ENCODE results near the gene FARS2. TPM values are rescaled to one million over a fixed set of nuclear protein-coding genes. Genes with fewer than 3 reads are reported as not detected.

FARS2 gene
- polyA plus RNA-seq, 1 donor = 18.7 TPM

GRCh38 chr6:5582762-5583161 lies 321.4 kb downstream of the FARS2 start:
- no peak for DNase-seq

- no peak for DNase-seq
Observed at GRCh38 chr6:5583528-5583927, 322.2 kb downstream of the FARS2 start.

- DNase-seq = no peak
Observed at GRCh38 chr6:5584078-5584482, 322.8 kb downstream of the FARS2 start.

GRCh38 chr6:5587648-5588047 lies 326.3 kb downstream of the FARS2 start:
- no peak for DNase-seq

- no peak for DNase-seq
Observed at GRCh38 chr6:5589422-5590141, 328.3 kb downstream of the FARS2 start.

- DNase-seq = no peak
Observed at GRCh38 chr6:5590187-5590586, 328.9 kb downstream of the FARS2 start.

GRCh38 chr6:5592886-5593519 lies 331.7 kb downstream of the FARS2 start:
- no peak for DNase-seq

- DNase-seq = no peak
Observed at GRCh38 chr6:5595184-5595583, 333.9 kb downstream of the FARS2 start.

GRCh38 chr6:5597413-5597812 lies 336.1 kb downstream of the FARS2 start:
- DNase-seq = no peak

- DNase-seq = no peak
Observed at GRCh38 chr6:5598123-5598522, 336.8 kb downstream of the FARS2 start.

GRCh38 chr6:5599127-5599526 lies 337.8 kb downstream of the FARS2 start:
- no peak for DNase-seq

GRCh38 chr6:5605937-5606336 lies 344.6 kb downstream of the FARS2 start:
- DNase-seq = no peak

GRCh38 chr6:5606546-5606945 lies 345.2 kb downstream of the FARS2 start:
- DNase-seq = no peak

- no peak for DNase-seq
Observed at GRCh38 chr6:5610640-5611039, 349.3 kb downstream of the FARS2 start.

- no peak for DNase-seq
Observed at GRCh38 chr6:5617179-5617578, 355.9 kb downstream of the FARS2 start.

- DNase-seq = no peak
Observed at GRCh38 chr6:5619249-5619648, 357.9 kb downstream of the FARS2 start.

GRCh38 chr6:5622276-5623005 lies 361.1 kb downstream of the FARS2 start:
- no peak for DNase-seq

- no peak for DNase-seq
Observed at GRCh38 chr6:5623769-5624168, 362.5 kb downstream of the FARS2 start.

GRCh38 chr6:5624256-5624655 lies 362.9 kb downstream of the FARS2 start:
- no peak for DNase-seq

GRCh38 chr6:5626727-5627426 lies 365.6 kb downstream of the FARS2 start:
- DNase-seq = no peak

GRCh38 chr6:5630636-5631035 lies 369.3 kb downstream of the FARS2 start:
- DNase-seq = no peak

- DNase-seq = no peak
Observed at GRCh38 chr6:5632348-5632935, 371.1 kb downstream of the FARS2 start.

Data from left kidney (tissue), 2 donors.